Neutrophil (primary cell): Measurements from ENCODE around the gene MFAP2.

ENCODE experiments used
- H3K27ac ChIP-seq: fragments of 200-600 bp; sonication (generic); 2 replicates; pipeline ENCODE4 v1.5.1; 2016; ENCODE audit warnings: mild to moderate bottlenecking, moderate library complexity
- H3K27me3 ChIP-seq: fragments of 200-600 bp; sonication (generic); 2 replicates; pipeline ENCODE4 v1.6.0; 2016; ENCODE audit warnings: mild to moderate bottlenecking
- H3K36me3 ChIP-seq: fragments of 200-600 bp; sonication (generic); 2 replicates; pipeline ENCODE4 v1.5.1; 2017
- H3K4me1 ChIP-seq, 2 experiments: fragments of 200-600 bp in 1 of 2; sonication (generic) in 1 of 2; 1 replicate in 1 of 2; 2 replicates in 1 of 2; pipeline versions ENCODE4 v1.5.1 to v1.6.1; 2013 to 2016; ENCODE audit warnings: low read depth in 1 of 2, low read length in 1 of 2, mild to moderate bottlenecking in 1 of 2, moderate library complexity in 1 of 2; ENCODE audit not compliant: control insufficient read depth in 1 of 2, insufficient read depth in 1 of 2
- H3K4me3 ChIP-seq, 2 experiments: fragments of 200-600 bp in 1 of 2; sonication (generic) in 1 of 2; 1 replicate in 1 of 2; 2 replicates in 1 of 2; pipeline ENCODE4 v1.5.1; 2013 to 2016; ENCODE audit warnings: low read depth in 1 of 2, low read length in 1 of 2, mild to moderate bottlenecking in 1 of 2, moderate library complexity in 1 of 2
- H3K9me3 ChIP-seq: fragments of 200-600 bp; sonication (generic); 2 replicates; pipeline ENCODE4 v1.5.1; 2016
- CTCF ChIP-seq: fragments of 200-600 bp; sonication (generic); IDR thresholded peaks from 2 replicates; pipeline ENCODE4 v1.5.1; 2016; ENCODE audit warnings: antibody characterized with exemption

MFAP2 gene

GRCh38 chr1:16991571-16991970, 11.2 kb upstream of the MFAP2 start:
- no peak for TF ChIP-seq CTCF
- H3K4me3 ChIP-seq: no peak overlapping the region
- H3K27me3 ChIP-seq: no peaks in the 10 kb centered on the region
- no peaks in the 10 kb centered on the region for H3K4me1 ChIP-seq
- H3K36me3 ChIP-seq: peaks cover 98% of the 10 kb centered on the region
- no peaks in the 10 kb centered on the region for H3K9me3 ChIP-seq
- no peak overlapping the region for H3K27ac ChIP-seq

- Histone ChIP-seq H3K27ac (no peak overlapping the region), H3K9me3 (no peaks in the 10 kb centered on the region), H3K4me1 (no peaks in the 10 kb centered on the region), H3K27me3 (no peaks in the 10 kb centered on the region), H3K36me3 (peaks cover 96% of the 10 kb centered on the region), H3K4me3 (no peak overlapping the region)
- no peak for TF ChIP-seq CTCF
Measured at GRCh38 chr1:16989676-16990391, 9.4 kb upstream of the MFAP2 start.

- TF ChIP-seq CTCF: no peak
Measured at GRCh38 chr1:16988210-16988609, 7.8 kb upstream of the MFAP2 start.

GRCh38 chr1:16986962-16987361, 6.5 kb upstream of the MFAP2 start:
- TF ChIP-seq CTCF: no peak
- no peak overlapping the region for H3K4me3 ChIP-seq
- no peak overlapping the region for H3K27ac ChIP-seq
- no peaks in the 10 kb centered on the region for H3K9me3 ChIP-seq
- H3K27me3 ChIP-seq: peaks cover 14% of the 10 kb centered on the region
- H3K4me1 ChIP-seq: no peaks in the 10 kb centered on the region
- peaks cover 75% of the 10 kb centered on the region for H3K36me3 ChIP-seq

More at GRCh38 chr1:16988210-16988609, 7.8 kb upstream of the MFAP2 start:
- Histone ChIP-seq H3K4me1 (no peaks in the 10 kb centered on the region), H3K27me3 (peaks cover 3% of the 10 kb centered on the region), H3K9me3 (no peaks in the 10 kb centered on the region), H3K27ac (no peak overlapping the region), H3K36me3 (peaks cover 87% of the 10 kb centered on the region), H3K4me3 (no peak overlapping the region)

GRCh38 chr1:16986560-16986959, 6.1 kb upstream of the MFAP2 start:
- peaks cover 18% of the 10 kb centered on the region for H3K27me3 ChIP-seq
- TF ChIP-seq CTCF: no peak
- no peaks in the 10 kb centered on the region for H3K4me1 ChIP-seq
- peaks cover 71% of the 10 kb centered on the region for H3K36me3 ChIP-seq
- no peaks in the 10 kb centered on the region for H3K9me3 ChIP-seq
- H3K27ac ChIP-seq: no peak overlapping the region
- no peak overlapping the region for H3K4me3 ChIP-seq
